Measurements from ENCODE around the gene ARHGAP45.

DNA sequence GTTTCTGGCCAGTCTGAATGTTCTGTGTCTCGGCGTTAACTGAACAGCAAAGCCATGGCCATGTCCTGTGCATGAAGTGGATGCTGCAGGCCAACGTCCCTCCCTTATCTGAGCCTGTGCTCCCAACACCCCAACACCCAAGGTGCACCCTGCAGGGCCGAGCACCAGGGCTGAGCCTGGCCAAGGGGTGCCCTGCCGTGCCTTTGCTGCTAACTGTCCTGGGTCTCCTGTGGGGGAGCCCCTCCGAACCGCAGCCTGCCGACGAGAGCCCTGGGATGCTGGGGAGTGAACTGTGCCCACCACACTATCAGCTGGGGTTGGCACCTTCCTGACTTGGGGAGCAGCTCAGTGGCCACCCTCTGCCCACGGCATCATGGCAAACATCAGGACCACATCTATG is 54.4 kb downstream of the ARHGAP45 start:
- TF ChIP-seq, protein P1, sequence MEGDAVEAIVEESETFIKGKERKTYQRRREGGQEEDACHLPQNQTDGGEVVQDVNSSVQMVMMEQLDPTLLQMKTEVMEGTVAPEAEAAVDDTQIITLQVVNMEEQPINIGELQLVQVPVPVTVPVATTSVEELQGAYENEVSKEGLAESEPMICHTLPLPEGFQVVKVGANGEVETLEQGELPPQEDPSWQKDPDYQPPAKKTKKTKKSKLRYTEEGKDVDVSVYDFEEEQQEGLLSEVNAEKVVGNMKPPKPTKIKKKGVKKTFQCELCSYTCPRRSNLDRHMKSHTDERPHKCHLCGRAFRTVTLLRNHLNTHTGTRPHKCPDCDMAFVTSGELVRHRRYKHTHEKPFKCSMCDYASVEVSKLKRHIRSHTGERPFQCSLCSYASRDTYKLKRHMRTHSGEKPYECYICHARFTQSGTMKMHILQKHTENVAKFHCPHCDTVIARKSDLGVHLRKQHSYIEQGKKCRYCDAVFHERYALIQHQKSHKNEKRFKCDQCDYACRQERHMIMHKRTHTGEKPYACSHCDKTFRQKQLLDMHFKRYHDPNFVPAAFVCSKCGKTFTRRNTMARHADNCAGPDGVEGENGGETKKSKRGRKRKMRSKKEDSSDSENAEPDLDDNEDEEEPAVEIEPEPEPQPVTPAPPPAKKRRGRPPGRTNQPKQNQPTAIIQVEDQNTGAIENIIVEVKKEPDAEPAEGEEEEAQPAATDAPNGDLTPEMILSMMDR (IDR thresholded peaks at IDR 0.05; ENCODE audit: low read depth, low read length, missing input control): no peak
- TF ChIP-seq EGR1 (IDR thresholded peaks at IDR 0.05; ENCODE audit: low read depth in 2 of 2) (no peak), RAD21 (IDR thresholded peaks at IDR 0.05) (no peak), RXRA (IDR thresholded peaks at IDR 0.05) (no peak), SP1 (IDR thresholded peaks at IDR 0.05) (no peak), YY1 (IDR thresholded peaks at IDR 0.05) (no peak), FOXA1 (IDR thresholded peaks at IDR 0.05) (no peak)
- TF ChIP-seq, protein P2, sequence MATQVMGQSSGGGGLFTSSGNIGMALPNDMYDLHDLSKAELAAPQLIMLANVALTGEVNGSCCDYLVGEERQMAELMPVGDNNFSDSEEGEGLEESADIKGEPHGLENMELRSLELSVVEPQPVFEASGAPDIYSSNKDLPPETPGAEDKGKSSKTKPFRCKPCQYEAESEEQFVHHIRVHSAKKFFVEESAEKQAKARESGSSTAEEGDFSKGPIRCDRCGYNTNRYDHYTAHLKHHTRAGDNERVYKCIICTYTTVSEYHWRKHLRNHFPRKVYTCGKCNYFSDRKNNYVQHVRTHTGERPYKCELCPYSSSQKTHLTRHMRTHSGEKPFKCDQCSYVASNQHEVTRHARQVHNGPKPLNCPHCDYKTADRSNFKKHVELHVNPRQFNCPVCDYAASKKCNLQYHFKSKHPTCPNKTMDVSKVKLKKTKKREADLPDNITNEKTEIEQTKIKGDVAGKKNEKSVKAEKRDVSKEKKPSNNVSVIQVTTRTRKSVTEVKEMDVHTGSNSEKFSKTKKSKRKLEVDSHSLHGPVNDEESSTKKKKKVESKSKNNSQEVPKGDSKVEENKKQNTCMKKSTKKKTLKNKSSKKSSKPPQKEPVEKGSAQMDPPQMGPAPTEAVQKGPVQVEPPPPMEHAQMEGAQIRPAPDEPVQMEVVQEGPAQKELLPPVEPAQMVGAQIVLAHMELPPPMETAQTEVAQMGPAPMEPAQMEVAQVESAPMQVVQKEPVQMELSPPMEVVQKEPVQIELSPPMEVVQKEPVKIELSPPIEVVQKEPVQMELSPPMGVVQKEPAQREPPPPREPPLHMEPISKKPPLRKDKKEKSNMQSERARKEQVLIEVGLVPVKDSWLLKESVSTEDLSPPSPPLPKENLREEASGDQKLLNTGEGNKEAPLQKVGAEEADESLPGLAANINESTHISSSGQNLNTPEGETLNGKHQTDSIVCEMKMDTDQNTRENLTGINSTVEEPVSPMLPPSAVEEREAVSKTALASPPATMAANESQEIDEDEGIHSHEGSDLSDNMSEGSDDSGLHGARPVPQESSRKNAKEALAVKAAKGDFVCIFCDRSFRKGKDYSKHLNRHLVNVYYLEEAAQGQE (IDR thresholded peaks at IDR 0.05): no peak
- TF ChIP-seq, protein P3, sequence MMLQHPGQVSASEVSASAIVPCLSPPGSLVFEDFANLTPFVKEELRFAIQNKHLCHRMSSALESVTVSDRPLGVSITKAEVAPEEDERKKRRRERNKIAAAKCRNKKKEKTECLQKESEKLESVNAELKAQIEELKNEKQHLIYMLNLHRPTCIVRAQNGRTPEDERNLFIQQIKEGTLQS (IDR thresholded peaks at IDR 0.05): no peak
- TF ChIP-seq, protein P4, sequence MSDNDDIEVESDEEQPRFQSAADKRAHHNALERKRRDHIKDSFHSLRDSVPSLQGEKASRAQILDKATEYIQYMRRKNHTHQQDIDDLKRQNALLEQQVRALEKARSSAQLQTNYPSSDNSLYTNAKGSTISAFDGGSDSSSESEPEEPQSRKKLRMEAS (IDR thresholded peaks at IDR 0.05): no peak
- TF ChIP-seq, protein P5, sequence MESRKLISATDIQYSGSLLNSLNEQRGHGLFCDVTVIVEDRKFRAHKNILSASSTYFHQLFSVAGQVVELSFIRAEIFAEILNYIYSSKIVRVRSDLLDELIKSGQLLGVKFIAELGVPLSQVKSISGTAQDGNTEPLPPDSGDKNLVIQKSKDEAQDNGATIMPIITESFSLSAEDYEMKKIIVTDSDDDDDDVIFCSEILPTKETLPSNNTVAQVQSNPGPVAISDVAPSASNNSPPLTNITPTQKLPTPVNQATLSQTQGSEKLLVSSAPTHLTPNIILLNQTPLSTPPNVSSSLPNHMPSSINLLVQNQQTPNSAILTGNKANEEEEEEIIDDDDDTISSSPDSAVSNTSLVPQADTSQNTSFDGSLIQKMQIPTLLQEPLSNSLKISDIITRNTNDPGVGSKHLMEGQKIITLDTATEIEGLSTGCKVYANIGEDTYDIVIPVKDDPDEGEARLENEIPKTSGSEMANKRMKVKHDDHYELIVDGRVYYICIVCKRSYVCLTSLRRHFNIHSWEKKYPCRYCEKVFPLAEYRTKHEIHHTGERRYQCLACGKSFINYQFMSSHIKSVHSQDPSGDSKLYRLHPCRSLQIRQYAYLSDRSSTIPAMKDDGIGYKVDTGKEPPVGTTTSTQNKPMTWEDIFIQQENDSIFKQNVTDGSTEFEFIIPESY (IDR thresholded peaks at IDR 0.05): no peak
